GOT3 (cell line): ENCODE results near the gene SLC2A8.

Experiments
- DNase-seq: peaks from one replicate; lab custom pipeline; 2025; ENCODE audit warnings: mixed read lengths; lab: John Stamatoyannopoulos, UW

SLC2A8 gene

DNA sequence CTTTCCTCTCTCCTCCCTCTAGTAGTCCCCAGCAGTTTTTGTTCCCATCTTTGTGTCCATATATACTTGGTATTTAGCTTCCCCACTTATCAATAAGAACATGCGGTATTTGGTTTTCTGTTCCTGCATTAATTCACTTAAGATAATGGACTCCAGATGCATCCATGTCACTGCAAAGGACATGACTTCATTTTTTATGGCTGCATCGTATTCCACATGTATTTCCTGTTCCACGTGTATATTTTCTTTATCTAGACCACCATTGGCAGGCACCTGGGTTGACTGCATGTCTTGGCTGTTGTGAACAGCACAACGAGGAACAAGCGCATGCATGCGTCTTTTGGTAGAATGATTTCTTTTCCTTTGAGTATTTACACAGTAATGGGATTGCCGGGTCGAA, 33.4 kb downstream of the SLC2A8 start:
- no peak for DNase-seq

DNA sequence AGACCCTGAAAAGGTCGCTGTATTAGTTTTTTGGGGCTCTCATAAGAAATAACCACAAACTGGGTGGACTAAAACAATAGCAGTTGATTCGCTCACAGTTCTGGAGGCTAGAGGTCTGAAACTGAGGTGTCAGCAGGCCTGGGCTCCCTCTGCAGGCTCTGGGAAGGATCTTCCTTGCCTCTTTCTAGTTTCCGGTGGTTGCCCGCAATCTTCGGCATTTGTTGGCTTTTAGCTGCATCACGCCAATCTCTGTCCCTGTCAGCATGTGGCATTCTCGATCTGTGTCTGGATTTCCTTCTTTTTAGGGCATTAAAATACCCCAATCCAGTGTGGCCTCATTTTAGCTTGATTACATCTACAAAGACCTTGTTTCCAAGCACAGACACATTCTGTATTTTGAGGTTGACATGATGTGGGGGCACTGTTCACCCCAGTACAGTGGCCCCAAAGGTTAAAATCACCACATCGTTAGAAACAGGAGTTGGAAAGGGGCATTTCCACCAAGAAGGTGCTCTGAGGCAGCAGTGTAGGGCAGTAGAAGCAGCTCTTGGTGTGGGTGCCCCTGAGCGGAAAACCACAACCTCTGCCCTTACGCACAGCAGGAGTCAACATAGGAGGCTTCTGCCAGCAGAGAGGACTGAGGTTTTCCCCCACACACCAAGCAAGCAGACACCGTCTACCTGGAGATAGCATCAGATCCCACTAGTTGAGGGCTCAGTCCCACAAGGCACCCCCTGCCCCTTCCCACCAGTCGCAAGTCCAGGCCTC, 40.7 kb downstream of the SLC2A8 start:
- DNase-seq: no peak

DNA sequence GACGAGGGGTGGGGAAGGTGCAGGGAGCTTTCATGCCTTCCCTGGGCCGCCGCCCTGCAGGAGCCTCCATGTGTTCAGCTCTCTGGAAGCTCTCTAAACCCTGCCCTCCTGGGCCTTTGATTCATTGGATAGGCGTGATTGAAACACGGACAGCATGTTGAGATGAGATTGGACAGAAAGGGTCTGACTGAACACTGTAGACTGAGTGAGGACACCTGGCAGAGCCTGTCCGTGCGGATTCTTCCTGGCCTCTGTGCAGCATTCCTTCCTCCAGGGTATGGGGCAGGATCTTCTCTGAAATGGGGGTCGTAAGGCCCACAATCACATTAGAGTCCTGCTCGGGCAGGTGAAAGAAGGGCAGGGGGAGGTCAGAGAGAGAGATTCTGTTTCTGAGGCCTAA, 41.4 kb downstream of the SLC2A8 start:
- DNase-seq: no peak

DNA sequence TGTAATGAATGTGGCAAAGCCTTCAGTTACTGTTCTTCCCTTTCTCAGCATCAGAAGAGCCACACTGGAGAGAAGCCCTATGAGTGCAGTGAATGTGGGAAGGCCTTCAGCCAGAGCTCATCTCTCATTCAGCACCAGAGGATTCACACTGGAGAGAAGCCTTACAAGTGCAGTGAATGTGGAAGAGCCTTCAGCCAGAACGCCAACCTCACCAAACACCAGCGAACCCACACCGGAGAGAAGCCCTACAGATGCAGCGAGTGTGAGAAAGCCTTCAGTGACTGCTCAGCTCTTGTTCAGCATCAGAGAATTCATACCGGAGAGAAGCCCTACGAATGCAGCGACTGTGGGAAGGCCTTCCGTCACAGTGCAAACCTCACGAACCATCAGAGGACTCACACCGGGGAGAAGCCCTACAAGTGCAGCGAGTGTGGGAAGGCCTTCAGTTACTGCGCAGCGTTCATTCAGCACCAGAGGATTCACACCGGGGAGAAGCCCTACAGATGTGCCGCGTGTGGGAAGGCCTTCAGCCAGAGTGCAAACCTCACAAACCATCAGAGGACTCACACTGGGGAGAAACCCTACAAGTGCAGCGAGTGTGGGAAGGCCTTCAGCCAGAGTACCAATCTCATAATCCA, 47.4 kb downstream of the SLC2A8 start:
- no peak for DNase-seq

DNA sequence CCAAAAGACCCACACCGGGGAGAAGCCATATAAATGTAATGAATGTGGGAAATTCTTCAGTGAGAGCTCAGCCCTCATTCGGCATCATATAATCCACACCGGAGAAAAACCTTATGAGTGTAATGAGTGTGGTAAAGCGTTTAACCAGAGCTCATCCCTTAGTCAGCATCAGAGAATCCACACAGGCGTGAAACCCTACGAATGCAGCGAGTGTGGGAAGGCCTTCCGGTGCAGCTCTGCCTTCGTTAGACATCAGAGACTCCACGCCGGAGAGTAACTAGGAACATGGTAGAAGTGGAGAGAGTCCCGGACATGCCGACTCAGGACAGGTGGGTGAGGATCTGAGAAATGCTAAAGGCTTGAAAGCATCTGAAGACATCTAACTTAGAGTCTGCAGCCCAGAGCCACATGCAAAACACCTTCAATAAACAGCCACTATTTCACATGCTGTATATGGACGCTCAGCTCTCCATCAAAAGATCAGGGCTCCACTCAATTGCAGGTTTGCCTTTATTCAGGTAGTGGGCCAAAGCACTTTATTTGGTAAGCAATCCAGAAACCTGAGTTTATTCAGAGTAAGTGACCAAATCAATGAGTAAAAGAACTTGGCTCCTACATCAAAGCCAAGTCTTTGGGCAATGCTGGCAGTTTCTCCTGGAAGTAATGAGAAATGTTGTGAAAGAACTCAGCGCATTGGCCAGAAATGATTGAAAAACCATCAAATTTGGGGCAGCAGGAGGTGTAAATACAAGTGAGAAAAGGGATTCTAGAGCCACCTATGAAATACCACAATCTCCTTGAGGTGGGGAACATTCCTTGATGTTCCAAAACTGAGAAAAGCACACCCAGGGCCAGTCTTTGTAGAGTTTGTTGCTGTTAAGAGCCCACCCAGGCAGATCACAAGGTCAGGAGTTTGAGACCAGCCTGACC, 48.2 kb downstream of the SLC2A8 start:
- no peak for DNase-seq

DNA sequence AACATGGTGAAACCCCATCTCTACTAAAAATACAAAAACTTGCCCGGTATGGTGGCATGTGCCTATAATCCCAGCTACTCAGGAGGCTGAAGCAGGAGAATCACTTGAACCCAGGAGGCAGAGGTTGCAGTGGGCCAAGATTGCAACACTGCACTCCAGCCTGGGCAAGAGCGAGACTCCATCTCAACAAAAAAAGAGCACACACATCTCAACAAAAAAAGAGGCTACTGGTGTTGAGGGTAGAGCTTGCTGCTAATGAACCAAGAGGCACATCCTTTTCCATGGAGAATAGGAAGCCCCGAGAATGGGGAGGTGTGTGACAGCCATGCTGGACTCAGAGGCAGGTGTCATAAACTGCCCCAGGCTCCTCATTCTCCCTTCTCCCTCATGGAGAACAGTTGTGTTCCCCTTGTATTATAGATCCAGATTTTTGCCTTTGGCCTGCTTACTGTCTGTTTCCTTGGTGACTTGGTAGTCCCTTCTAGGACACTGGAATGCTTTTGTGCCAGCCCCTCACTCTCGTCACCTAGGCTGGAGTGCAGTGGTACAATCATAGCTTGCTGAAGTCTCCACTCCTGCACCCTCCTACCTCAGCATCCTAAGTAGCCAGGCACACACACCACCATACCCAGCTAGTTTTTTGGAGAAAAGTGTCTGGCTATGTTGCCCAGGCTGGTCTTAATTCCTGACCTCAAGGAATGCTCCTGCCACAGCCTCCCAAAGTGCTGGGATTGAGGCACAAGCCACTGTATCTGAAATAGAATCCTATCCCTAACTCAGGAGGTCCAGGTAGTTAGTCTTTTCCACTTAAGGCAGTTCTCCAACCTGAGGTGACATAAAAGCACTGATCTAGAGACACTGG, 49.1 kb downstream of the SLC2A8 start:
- DNase-seq: no peak

DNA sequence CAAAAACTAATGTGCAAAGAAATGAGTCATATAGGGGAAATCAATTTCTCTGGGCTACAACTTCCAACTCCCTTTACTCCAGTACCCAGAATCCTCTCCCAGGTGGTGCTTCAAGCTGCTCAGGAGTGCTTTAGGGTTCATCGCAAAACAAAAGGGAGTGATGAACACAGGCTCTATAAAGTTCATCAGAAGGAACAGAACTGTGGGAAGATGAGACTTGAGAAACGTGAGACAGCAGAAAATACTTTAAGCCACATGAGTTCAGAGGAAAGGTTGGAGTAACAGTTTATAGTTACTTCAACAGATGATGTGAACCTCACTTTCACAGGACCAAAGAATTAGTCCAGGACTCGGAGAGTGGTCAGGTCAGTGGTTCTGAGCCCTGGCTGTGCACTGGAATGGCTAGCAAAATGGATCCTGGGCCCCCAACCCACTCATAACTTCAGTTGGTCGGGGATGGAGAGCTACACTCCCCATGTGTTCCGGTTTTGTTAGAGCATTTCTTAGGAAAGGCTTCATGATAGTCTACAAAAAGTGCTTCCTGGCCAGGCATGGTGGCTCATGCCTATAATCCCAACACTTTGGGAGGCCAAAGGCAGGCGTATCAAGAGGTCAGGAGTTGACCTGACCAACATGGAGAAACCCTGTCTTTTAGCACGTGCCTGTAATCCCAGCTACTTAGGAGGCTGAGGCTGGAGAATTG, 49.9 kb downstream of the SLC2A8 start:
- DNase-seq: no peak

DNA sequence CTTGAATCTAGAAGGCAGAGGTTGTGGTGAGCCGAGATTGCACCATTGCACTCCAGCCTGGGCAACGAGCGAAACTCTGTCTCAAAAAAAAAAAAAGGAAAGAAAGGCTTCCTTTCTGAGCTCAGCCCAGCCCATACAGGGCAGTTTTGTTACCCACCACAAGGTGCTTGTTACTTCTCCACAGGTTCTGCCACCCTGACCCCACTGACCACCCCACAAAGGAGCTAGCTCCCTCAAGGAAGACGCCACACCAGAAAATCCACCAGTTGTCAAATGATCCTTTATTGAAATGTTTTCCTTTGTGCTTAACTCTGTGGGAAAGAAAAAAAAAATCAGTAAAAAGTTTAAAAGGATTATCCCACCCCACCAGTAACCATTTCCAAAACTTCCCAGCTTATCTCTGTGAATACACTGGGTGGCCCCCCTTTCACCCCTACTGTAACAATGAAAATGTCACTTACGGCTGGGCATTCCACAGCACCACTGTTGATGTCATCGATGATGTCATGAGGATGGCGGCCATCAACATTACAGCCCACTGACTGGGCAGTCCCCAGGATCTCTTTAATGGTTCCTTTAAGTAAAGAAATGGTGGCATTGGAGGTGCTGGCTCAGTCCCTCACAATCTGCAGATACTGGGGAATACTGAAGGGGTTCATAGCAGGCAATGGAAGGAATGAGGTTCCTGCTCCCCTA, 50.6 kb downstream of the SLC2A8 start:
- DNase-seq: no peak

DNA sequence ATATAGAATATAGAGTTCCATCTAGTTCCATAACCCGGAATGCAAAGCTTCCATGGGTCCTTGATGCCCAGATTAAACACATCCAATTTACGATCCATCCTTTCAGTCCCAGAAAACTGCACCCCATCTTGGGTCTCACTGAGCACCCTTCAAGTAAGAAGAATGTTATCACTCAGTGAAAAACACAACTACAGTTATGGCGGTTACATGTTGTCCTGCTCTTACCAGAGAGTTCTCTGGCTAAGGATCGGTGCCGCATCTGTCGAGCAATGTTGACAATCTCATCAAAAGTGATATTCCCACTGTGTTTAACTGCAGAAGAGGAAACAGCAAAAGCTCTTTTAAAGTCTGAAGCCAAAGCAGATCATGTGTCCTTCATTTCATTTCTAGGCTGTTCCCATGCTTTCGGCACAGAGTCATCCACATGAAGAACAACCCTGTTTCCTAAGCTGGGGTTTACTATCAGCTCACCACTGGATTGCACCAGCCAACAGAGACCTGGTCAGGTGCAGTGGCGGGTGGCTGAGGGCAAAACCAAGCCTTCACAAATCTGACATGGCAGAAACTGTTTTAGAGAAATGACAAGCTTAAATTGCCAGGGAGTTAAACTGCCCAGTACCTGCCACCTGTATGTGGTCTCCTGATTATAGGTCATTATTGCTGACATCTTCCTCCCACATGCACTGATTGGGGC, 51.3 kb downstream of the SLC2A8 start:
- DNase-seq: no peak

DNA sequence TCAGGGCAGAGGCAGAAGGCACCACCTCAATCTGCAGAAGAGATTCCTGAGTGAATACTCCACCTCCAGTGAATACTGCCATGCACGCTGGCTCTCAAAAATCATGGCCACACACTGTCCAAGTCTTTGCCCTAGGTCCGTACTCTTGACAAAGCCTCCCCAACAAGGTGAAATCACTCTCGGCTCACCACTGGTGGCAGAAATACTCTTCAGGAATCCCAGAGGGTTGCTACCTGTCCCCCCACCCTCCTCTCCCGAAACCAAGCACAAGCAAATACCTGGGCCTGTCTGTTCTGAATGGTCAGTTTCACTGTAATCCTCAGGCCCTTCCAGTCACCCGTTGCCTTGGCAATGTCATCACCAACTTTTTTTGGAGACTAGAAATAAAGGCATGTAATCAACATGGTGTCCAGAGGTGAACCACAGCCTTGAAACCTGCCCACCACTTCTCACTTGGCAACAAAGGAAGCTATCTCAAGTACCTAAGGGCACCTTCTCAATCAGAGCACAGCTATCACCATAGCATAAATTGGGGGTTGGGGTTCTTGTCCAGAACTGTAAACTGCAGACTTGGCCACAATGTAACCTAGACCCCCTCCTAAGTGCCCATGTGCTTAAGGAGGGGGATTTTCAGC, 52.5 kb downstream of the SLC2A8 start:
- no peak for DNase-seq

DNA sequence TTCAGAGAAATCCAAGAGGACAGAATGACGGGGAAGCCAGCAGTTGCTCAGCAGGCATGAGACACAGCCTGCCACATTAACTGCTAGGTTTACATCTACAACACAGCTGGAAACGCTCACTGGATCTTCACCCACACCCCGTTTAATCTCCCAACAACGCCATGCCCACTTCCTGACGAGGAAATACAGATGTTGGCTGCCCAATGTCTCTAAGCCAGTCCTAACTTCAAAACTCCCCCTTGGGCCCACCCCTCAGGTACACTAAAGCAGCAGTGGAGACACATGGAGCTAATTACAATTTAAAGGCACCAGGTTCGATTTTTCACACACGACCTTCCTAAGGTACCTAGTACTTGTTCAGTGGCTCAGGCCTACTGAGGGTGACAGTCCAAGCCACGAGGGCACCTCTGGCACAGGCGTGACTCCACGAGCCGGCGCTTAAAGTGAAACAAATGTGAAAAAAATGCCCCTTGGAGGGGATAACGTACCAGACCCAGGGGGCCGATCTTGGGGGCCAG, 53.3 kb downstream of the SLC2A8 start:
- DNase-seq: no peak

DNA sequence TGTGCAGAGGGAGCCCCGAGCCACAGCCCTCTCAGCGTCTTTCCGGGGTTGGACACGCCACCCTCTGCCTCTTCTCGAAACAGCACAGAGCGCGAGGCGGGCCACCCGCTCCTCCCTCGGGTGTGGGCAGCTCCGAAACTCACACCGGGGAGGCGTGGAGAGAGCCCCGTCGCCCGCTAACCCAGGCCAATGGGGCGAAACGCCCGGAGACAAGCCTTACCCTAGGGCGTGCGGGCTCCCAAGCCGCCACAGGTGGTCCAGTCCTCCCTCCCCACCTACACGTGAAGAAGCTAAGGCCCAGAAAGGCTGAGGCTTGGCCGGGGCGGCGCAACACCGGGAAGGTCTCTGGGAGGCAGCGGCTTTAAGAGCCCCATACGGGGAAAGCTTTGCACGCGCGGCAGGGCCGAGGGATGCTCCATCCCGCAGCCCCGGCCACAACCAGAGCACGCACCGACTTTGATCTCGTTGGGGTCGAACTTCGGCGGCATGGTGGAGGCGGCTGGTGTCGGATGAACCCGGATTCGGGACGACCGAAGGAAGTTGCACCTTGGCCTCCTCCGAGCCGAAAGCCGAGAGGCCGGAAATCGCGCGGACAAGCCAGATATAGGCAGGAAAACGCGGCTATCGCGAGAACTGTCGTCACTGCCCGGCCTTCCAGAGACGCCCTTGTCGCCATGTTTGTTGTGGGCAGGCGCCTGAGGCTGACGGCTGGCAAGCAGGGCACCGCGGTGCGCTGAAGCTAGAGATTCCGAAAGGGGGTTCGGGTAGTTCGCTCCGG, 54.0 kb downstream of the SLC2A8 start, which contains the start of the genes LRSAM1 and RPL12:
Gene LRSAM1 (plus strand): TSS at position 681 of the 778 bp plus-strand sequence. CDS start 3,018 bp downstream, outside the sequence.
Gene RPL12 (minus strand): TSS at position 577 of the 778 bp plus-strand sequence. CDS start 89 bp downstream, at position 488.
- DNase-seq: peak; percentile 81

DNA sequence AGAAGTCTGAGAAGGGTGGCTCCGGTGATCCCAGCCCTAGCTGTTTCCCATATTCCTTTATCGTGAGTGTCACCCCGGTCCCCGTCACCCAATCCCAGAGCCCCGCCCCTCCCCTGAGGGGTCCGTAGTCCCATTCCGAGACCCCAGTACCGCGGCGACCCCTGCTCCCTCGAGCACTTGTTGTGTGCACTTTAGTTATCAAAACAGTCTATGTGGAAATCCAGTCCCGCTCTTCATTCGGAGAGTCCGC, 54.6 kb downstream of the SLC2A8 start:
- DNase-seq: no peak

DNA sequence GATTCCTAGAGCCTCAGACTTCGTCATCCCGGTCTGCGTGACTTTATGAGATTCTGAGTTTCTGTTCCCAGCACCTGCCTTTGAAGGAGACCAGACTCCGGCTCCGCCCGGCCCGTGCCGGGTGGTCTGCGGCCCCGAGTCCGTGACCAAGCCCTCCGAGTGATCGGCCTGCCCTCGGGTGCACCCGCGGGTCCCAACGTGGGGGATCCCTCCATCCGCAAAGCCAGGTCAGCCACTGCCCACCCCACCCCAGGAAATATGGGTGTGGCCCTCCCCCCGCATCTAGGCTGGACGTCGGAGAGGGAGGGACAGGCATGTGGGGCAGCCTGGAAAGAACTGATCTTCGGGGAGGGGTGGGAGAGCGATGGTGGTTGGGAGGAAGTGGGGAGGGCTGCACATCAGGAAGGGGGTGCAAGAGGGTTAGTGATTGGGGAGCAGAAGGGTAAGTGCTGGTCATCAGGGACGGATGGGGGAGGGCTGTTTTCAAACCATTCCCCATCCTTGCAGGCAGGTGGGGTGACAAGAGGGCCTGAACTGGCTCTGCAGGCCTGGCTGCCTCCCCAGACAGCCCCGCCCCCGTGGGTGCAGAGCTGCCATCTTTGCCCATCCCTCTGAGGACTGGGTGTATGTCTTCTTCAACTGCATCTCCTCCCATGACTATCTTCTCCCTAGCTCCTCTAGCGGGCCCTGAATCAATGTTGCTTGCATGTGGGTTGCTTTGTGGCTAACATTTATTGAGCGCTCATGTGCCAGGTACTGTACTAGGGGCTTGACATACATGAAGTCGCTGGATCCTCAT, 55.1 kb downstream of the SLC2A8 start:
- no peak for DNase-seq

DNA sequence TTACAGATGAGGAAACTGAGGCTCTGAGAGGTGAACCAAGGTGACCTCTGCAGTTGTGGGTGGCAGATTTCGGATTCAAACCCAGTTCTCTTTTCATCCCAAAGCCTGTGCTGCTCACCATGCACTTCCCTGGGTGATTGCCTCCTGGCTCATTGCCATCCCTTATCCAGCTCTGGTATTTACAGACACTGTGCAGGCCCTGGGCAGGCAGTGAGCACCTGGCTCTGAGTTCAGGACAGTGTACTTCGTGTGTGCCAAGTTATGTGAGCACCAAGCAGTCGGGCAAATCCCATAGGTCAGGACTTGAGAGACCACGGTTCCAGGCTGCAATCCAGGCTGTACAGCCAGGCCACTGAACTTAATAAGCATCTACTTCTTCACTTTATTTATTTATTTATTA, 55.7 kb downstream of the SLC2A8 start:
- DNase-seq: no peak

DNA sequence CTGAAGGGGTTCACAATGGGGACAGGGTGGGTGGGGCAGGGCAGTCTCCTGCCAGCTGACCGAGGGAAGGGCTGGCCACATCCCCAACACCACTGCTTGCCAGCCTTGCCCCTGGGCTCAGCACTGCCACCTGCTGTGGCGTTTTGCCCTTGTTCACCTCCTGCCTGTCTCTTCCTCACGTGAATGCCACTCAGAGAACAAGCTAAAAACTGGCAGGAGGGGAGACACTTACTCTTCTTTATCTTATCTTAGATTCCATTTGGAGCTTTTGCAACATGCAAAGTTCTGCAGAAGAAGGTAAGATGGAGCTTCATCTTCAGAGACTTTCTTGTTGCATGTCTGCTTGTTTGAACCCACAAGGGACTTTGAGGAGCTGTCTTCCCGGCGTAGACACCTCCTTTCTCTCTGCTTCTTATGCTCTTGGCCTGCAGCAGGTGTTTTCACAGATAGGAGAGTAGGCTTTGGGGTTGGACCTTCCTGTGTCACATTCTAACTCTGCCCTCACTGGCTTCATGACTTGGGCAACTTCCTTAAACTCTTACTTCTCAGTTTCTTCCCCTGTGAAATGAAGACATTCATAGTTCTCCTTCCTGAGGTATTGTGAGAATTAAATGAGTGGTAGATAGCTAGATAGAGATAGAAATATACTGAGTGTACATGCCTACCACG, 58.5 kb downstream of the SLC2A8 start:
- DNase-seq: no peak
